ENCODE data around the gene DNMT3A.

DNMT3A gene

DNA sequence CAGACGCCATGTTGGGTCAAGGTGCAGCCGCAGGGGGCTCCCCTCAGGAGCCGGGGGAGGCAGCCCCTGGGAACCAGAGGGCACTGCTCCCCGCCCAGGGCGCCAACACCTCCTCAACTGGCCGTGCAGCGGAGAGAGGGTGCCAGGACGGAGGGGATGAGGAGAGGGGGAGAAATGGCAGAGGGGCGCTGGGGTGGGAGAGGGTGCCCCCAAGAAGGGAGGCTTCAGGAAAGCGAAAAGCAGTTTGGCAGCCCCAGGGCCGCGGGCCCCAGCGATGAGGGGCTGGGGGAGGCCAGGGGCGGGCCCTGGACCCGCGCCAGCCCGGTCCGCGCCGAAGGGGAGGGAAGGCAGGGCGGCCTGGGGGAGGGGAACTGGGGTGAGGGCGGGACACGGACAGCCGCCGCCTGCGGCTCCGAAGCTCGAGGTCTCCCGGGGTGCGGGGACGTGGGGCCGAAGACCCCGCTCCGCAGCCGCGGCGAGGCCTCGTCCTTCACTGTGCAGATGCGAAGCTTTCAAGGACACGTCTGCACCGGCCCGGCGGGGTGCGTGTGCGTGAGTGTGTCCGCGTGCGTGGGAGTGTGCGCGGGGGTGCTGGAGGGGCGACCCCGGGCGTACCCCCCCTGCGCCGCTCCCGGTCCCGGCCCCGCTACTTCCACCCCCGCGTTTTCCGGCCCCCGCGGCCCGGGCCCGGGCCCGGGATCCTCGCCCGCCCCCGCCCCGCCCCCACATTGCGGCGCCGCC, 1.4 kb downstream of the DNMT3A start:
- DNase-seq (ENCODE audit: low read depth), result no peak
- peak overlapping the region; percentile 42 for H3K4me3 ChIP-seq (ENCODE audit: control insufficient read depth, low read depth, low read length)
- no peak for TF ChIP-seq CTCF (conservative IDR thresholded peaks at IDR 0.05; ENCODE audit: control insufficient read depth, insufficient read depth, low read depth, low read length)

- H3K4me3 ChIP-seq (ENCODE audit: control insufficient read depth, low read depth, low read length), result no peak overlapping the region
- no peak for TF ChIP-seq CTCF (conservative IDR thresholded peaks at IDR 0.05; ENCODE audit: control insufficient read depth, insufficient read depth, low read depth, low read length)
- DNase-seq (ENCODE audit: low read depth), result no peak
Measured at GRCh38 chr2:25339791-25340180, 1.9 kb downstream of the DNMT3A start.

DNA sequence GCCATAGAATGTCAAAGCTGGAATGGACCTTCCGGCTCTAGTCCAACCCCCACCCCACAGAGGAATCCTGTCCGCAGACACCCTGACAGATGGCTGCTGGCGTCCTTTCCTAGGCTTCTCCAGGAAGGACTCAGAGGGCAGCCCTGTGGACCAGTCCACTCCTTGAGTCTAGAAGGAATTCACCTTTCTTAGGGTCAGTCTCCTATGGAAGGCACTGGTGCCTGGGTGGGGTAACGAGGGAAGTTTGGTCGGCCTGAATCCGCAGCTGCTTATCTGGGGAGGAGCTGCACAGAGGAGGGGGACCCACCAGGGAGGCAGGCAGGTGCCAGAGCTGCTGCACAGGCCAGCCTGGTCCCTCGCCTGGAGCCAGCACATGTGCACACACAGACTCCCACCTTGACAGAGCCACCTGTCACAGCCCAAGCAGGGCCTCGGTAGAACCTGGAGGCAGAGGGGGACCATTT, 2.5 kb downstream of the DNMT3A start:
- H3K4me3 ChIP-seq (ENCODE audit: control insufficient read depth, low read depth, low read length), result no peak overlapping the region
- no peak for DNase-seq (ENCODE audit: low read depth)
- TF ChIP-seq CTCF (conservative IDR thresholded peaks at IDR 0.05; ENCODE audit: control insufficient read depth, insufficient read depth, low read depth, low read length), result no peak

DNA sequence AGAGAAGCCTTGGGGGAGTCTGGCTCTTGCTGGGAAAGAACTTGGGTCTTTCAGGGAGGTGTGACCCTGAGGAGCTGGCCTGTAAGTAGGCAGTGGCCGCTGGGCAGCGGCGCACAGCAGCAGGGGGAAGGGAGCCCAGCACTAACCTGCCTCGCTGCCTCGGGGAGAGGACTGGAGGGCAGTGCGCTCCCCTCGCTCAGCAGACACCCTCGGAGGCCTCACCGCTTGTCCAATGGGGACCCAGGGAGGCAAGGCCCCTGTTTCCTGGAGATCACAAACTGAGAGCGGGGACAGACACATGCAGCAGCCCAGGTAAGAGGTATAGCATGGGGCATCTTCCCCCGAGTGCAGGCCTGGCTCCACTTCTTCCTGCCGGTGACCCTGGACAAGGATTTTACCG, 3.3 kb downstream of the DNMT3A start:
- no peak for TF ChIP-seq CTCF (conservative IDR thresholded peaks at IDR 0.05; ENCODE audit: control insufficient read depth, insufficient read depth, low read depth, low read length)
- H3K4me3 ChIP-seq (ENCODE audit: control insufficient read depth, low read depth, low read length), result no peak overlapping the region
- DNase-seq (ENCODE audit: low read depth), result no peak

DNA sequence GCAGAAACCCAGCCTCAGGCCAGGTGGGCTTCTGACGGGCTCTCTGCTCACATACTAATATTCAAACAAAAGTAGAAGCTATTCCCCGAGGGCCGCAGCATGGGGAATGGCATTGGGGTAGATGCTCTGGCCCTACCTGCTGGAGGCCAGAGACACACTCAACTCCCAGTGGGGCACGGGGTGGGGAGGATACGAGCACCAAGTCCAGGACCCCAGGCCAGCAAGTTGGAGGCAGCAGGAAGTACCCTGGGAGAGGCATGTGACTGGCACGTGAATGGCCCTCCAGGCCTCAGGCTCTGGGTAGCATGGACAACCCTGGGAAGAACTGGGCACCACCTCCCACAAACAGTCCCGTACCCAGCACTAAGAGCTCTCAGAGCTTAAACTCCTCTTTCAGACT, 3.8 kb downstream of the DNMT3A start:
- TF ChIP-seq CTCF (conservative IDR thresholded peaks at IDR 0.05; ENCODE audit: control insufficient read depth, insufficient read depth, low read depth, low read length), result no peak
- no peak for DNase-seq (ENCODE audit: low read depth)
- no peak overlapping the region for H3K4me3 ChIP-seq (ENCODE audit: control insufficient read depth, low read depth, low read length)

DNA sequence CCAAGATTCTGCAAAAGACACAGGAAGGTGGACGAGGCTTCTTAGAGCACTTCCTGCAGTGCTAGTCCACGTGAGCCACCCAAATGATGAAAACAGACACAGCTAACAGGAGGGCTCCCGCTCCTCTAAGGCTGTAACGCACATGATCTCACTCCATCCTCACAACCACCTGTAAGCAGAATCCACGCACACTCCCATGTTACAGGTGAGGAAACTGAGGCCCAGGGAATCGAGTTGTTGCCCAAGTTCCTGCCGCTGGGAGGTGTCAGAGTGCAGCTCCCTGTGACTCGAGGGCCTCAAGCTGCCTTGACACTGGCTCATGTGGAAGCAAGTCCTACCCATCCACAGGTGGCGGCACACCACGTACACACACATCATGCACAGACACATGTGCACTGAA, 4.4 kb downstream of the DNMT3A start:
- no peak for DNase-seq (ENCODE audit: low read depth)
- H3K4me3 ChIP-seq (ENCODE audit: control insufficient read depth, low read depth, low read length), result no peak overlapping the region
- TF ChIP-seq CTCF (conservative IDR thresholded peaks at IDR 0.05; ENCODE audit: control insufficient read depth, insufficient read depth, low read depth, low read length), result no peak

Data from fibroblast of mammary gland (primary cell).